Muscle of arm (tissue), 12 donors: ENCODE measurements around the gene ARFIP1. TPM values are rescaled to one million over a fixed set of nuclear protein-coding genes. Genes with fewer than 3 reads are reported as not detected.

ENCODE experiments used
- DNase-seq: peaks from one replicate; pipeline ENCODE4 v3.0.0-alpha.2; 2013
- polyA plus RNA-seq, 12 donors: library from polyadenylated mRNA; unstranded; fragments of 120-200 nt; gene quantifications; one replicate each; pipeline ENCODE4 v1.2.1, GENCODE V29; 2013; ENCODE audit not compliant: insufficient read length in 12 of 12

Gene ARFIP1
- polyA plus RNA-seq, 12 donors = 17.8 to 31.6 (median 22.4) TPM; not detected in 1

- peak; percentile 34 for DNase-seq
These were observed 5.0 kb downstream of the ARFIP1 start for GRCh38 chr4:152784490-152785350.

GRCh38 chr4:152785639-152786615 lies 6.2 kb downstream of the ARFIP1 start:
- no peak for DNase-seq

GRCh38 chr4:152786627-152787026 lies 6.9 kb downstream of the ARFIP1 start:
- DNase-seq = no peak

GRCh38 chr4:152795891-152796290 lies 16.1 kb downstream of the ARFIP1 start:
- DNase-seq = no peak

GRCh38 chr4:152803541-152803940 lies 23.8 kb downstream of the ARFIP1 start:
- no peak for DNase-seq

- DNase-seq = no peak
These were observed 25.4 kb downstream of the ARFIP1 start for GRCh38 chr4:152805071-152805650.

- no peak for DNase-seq
These were observed 26.1 kb downstream of the ARFIP1 start for GRCh38 chr4:152805818-152806217.

GRCh38 chr4:152806501-152807125 lies 26.9 kb downstream of the ARFIP1 start:
- DNase-seq = no peak

- no peak for DNase-seq
These were observed 27.6 kb downstream of the ARFIP1 start for GRCh38 chr4:152807294-152807829.

- DNase-seq = no peak
These were observed 28.9 kb downstream of the ARFIP1 start for GRCh38 chr4:152808670-152809069.

- DNase-seq = no peak
These were observed 31.0 kb downstream of the ARFIP1 start for GRCh38 chr4:152810715-152811287.

- DNase-seq = no peak
These were observed 35.3 kb downstream of the ARFIP1 start for GRCh38 chr4:152815078-152815477.

- no peak for DNase-seq
These were observed 37.6 kb downstream of the ARFIP1 start for GRCh38 chr4:152817331-152817730.

- DNase-seq = no peak
These were observed 39.4 kb downstream of the ARFIP1 start for GRCh38 chr4:152819026-152819645.

GRCh38 chr4:152820073-152820472 lies 40.3 kb downstream of the ARFIP1 start:
- DNase-seq = no peak

- DNase-seq = no peak
These were observed 42.6 kb downstream of the ARFIP1 start for GRCh38 chr4:152822323-152822722.

- no peak for DNase-seq
These were observed 44.8 kb downstream of the ARFIP1 start for GRCh38 chr4:152824561-152824960.

- no peak for DNase-seq
These were observed 45.6 kb downstream of the ARFIP1 start for GRCh38 chr4:152825336-152825735.

GRCh38 chr4:152828122-152828521 lies 48.4 kb downstream of the ARFIP1 start:
- DNase-seq = no peak

- no peak for DNase-seq
These were observed 51.7 kb downstream of the ARFIP1 start for GRCh38 chr4:152831416-152831815.

GRCh38 chr4:152836936-152837335 lies 57.2 kb downstream of the ARFIP1 start:
- no peak for DNase-seq
